Endodermal cell (in vitro differentiated cells): ENCODE results near the gene RPL18A. TPM values are rescaled to one million over a fixed set of nuclear protein-coding genes. Genes with fewer than 3 reads are reported as not detected.

ENCODE experiments used
- DNase-seq: peaks from one replicate; pipeline ENCODE4 v3.0.0-alpha.2; 2017
- H3K27ac ChIP-seq: 2 replicates; pipeline ENCODE4 v1.5.1; 2013; ENCODE audit warnings: mild to moderate bottlenecking, low read depth, low read length, moderate library complexity
- H3K27me3 ChIP-seq: 2 replicates; pipeline ENCODE4 v1.6.1; 2013; ENCODE audit warnings: mild to moderate bottlenecking, low read length, moderate library complexity; ENCODE audit not compliant: insufficient read depth, control insufficient read depth, poor library complexity, severe bottlenecking
- H3K36me3 ChIP-seq: 2 replicates; pipeline ENCODE4 v1.7.0; 2013; ENCODE audit warnings: mild to moderate bottlenecking, low read length, moderate library complexity; ENCODE audit not compliant: control insufficient read depth, insufficient read depth
- H3K4me1 ChIP-seq: one replicate; pipeline ENCODE4 v1.7.0; 2013; ENCODE audit warnings: low read length; ENCODE audit not compliant: control insufficient read depth, insufficient read depth
- H3K4me3 ChIP-seq: 2 replicates; pipeline ENCODE4 v1.5.1; 2013; ENCODE audit warnings: mild to moderate bottlenecking, low read length, moderate library complexity
- H3K9ac ChIP-seq: 2 replicates; pipeline ENCODE4 v1.6.1; 2013; ENCODE audit warnings: mild to moderate bottlenecking, low read length, moderate library complexity; ENCODE audit not compliant: poor library complexity, severe bottlenecking; ENCODE audit errors: extremely low read depth
- H3K9me3 ChIP-seq: 2 replicates; pipeline ENCODE4 v1.6.1; 2013; ENCODE audit warnings: mild to moderate bottlenecking, low read length, moderate library complexity; ENCODE audit not compliant: control insufficient read depth
- H3K27ac Mint-ChIP-seq: 2 replicates; pipeline ENCODE4 v1.8.0; 2020; ENCODE audit warnings: mixed read lengths
- H3K27me3 Mint-ChIP-seq: 2 replicates; pipeline ENCODE4 v1.8.0; 2021; ENCODE audit warnings: mild to moderate bottlenecking, mixed read lengths; ENCODE audit not compliant: insufficient read depth
- H3K36me3 Mint-ChIP-seq: 2 replicates; pipeline ENCODE4 v1.8.0; 2020; ENCODE audit warnings: low read depth, mixed read lengths
- H3K4me1 Mint-ChIP-seq: 2 replicates; pipeline ENCODE4 v1.8.0; 2020; ENCODE audit warnings: mixed read lengths
- H3K4me3 Mint-ChIP-seq: 2 replicates; pipeline ENCODE4 v1.8.0; 2020; ENCODE audit warnings: mild to moderate bottlenecking, moderate library complexity, mixed read lengths
- H3K9me3 Mint-ChIP-seq: 2 replicates; pipeline ENCODE4 v1.8.0; 2020; ENCODE audit warnings: mild to moderate bottlenecking, mixed read lengths
- CTCF ChIP-seq: fragments of 200-600 bp; sonication (generic); conservative IDR thresholded peaks from 2 replicates; pipeline ENCODE4 v1.5.0; 2021; ENCODE audit warnings: antibody characterized with exemption, mild to moderate bottlenecking
- WGBS, 2 experiments: methylation state at CpG; one replicate each; pipeline versions ENCODE4 v1.1.5 to v1.1.7; 2013; ENCODE audit warnings: missing lambda C conversion rate in 2 of 2, mixed read lengths in 1 of 2; ENCODE audit not compliant: insufficient coverage in 1 of 2, insufficient read length in 1 of 2; 5-methylcytosine and 5-hydroxymethylcytosine counted together
- total RNA-seq, 2 donors: library from RNA; stranded (reverse); fragmentation: NEBNext Ultra II Directional in 1 of 2; extraction: Animal tissue kit (Norgen Biotek cat#: 25700) in 1 of 2; gene quantifications; 2 replicates in 1 of 2; 3 replicates in 1 of 2; pipeline ENCODE4 v1.2.1, GENCODE V29; 2021

The RPL18A gene
- total RNA-seq, 2 donors from 2014 or later: 1,886 to 2,166 TPM

- 78 to 87% methylated on average over 4 to 5 of the region's 5 CpGs for WGBS, 2 experiments
- no peak for TF ChIP-seq CTCF
- Histone ChIP-seq H3K27ac (no peak overlapping the region), H3K4me3 (no peak overlapping the region), H3K9ac (no peak overlapping the region), H3K36me3 (no peaks in the 10 kb centered on the region), H3K27me3 (no peaks in the 10 kb centered on the region), H3K9me3 (no peaks in the 10 kb centered on the region), H3K4me1 (no peaks in the 10 kb centered on the region)
- Mint-ChIP-seq H3K27me3 (peaks cover 6% of the 10 kb centered on the region), H3K4me1 (no peaks in the 10 kb centered on the region), H3K4me3 (no peak overlapping the region), H3K27ac (no peak overlapping the region), H3K9me3 (no peaks in the 10 kb centered on the region), H3K36me3 (no peaks in the 10 kb centered on the region)
- no peak for DNase-seq
Observed at GRCh38 chr19:17812099-17812498, 47.6 kb upstream of the RPL18A start.

GRCh38 chr19:17817668-17818363 lies 41.9 kb upstream of the RPL18A start:
- H3K27ac Mint-ChIP-seq: no peak overlapping the region
- Histone ChIP-seq H3K4me3 (no peak overlapping the region), H3K27ac (no peak overlapping the region), H3K4me1 (no peaks in the 10 kb centered on the region), H3K27me3 (no peaks in the 10 kb centered on the region), H3K36me3 (no peaks in the 10 kb centered on the region), H3K9me3 (no peaks in the 10 kb centered on the region), H3K9ac (no peak overlapping the region)
- no peak for DNase-seq
- H3K27me3 Mint-ChIP-seq: no peaks in the 10 kb centered on the region
- H3K9me3 Mint-ChIP-seq: no peaks in the 10 kb centered on the region
- no peaks in the 10 kb centered on the region for H3K4me1 Mint-ChIP-seq
- TF ChIP-seq CTCF: no peak
- no peak overlapping the region for H3K4me3 Mint-ChIP-seq
- no peaks in the 10 kb centered on the region for H3K36me3 Mint-ChIP-seq
- WGBS, 2 experiments: 84 to 90% methylated on average over 6 to 13 of the region's 13 CpGs

GRCh38 chr19:17821190-17821589 lies 38.5 kb upstream of the RPL18A start, which contains the start of gene INSL3:
Gene INSL3 (minus strand): TSS chr19:17821519. CDS start chr19:17821506, 13 bp downstream.
- Histone ChIP-seq H3K27me3 (no peaks in the 10 kb centered on the region), H3K4me1 (no peaks in the 10 kb centered on the region), H3K4me3 (no peak within 1 kb of the TSS), H3K9ac (no peak within 1 kb of the TSS), H3K9me3 (no peaks in the 10 kb centered on the region), H3K36me3 (no peaks in the 10 kb centered on the region), H3K27ac (no peak within 1 kb of the TSS)
- TF ChIP-seq CTCF: no peak
- H3K27me3 Mint-ChIP-seq: no peaks in the 10 kb centered on the region
- no peaks in the 10 kb centered on the region for H3K4me1 Mint-ChIP-seq
- no peaks in the 10 kb centered on the region for H3K9me3 Mint-ChIP-seq
- no peak within 1 kb of the TSS for H3K27ac Mint-ChIP-seq
- DNase-seq: no peak
- no peak within 1 kb of the TSS for H3K4me3 Mint-ChIP-seq
- H3K36me3 Mint-ChIP-seq: no peaks in the 10 kb centered on the region
- WGBS, 2 experiments: 94 to 97% methylated on average over 23 to 34 of the region's 34 CpGs
